Parathyroid adenoma (tissue), 2 donors: ENCODE data around the gene BPIFB6.

ENCODE experiments used
- H2AFZ ChIP-seq: fragments of 300-600 bp; sonication (generic); one replicate; pipeline ENCODE4 v1.7.0; 2017; ENCODE audit warnings: antibody characterized with exemption, mild to moderate bottlenecking
- H3K27ac ChIP-seq: fragments of 300-600 bp; sonication (generic); one replicate; pipeline ENCODE4 v1.7.0; 2017
- H3K27me3 ChIP-seq: fragments of 300-600 bp; sonication (generic); one replicate; pipeline ENCODE4 v1.7.0; 2017; ENCODE audit warnings: low read length; ENCODE audit not compliant: control insufficient read depth, insufficient read depth
- H3K36me3 ChIP-seq: fragments of 300-600 bp; sonication (generic); one replicate; pipeline ENCODE4 v1.7.0; 2017; ENCODE audit warnings: low read length; ENCODE audit not compliant: control insufficient read depth, insufficient read depth
- H3K4me1 ChIP-seq: fragments of 300-600 bp; sonication (generic); one replicate; pipeline ENCODE4 v1.7.0; 2017; ENCODE audit warnings: control low read depth
- H3K4me2 ChIP-seq: fragments of 300-600 bp; sonication (generic); one replicate; pipeline ENCODE4 v1.7.0; 2017; ENCODE audit warnings: low read length
- H3K4me3 ChIP-seq: fragments of 300-600 bp; sonication (generic); one replicate; pipeline ENCODE4 v1.7.0; 2017; ENCODE audit warnings: low read depth, low read length
- H3K79me2 ChIP-seq: fragments of 300-600 bp; sonication (generic); one replicate; pipeline ENCODE4 v1.7.0; 2017; ENCODE audit warnings: control low read depth
- H3K9ac ChIP-seq: fragments of 300-600 bp; sonication (generic); one replicate; pipeline ENCODE4 v1.7.0; 2017; ENCODE audit warnings: mild to moderate bottlenecking
- H3K9me3 ChIP-seq: fragments of 300-600 bp; sonication (generic); one replicate; pipeline ENCODE4 v1.7.0; 2017; ENCODE audit warnings: low read length; ENCODE audit not compliant: control insufficient read depth
- CTCF ChIP-seq: fragments of 300-600 bp; sonication (generic); IDR thresholded peaks from one replicate; pipeline ENCODE4 v1.7.0; 2017; ENCODE audit warnings: antibody characterized with exemption, mild to moderate bottlenecking
- donor health status: primary hyperparathyroidism.

The BPIFB6 gene

GRCh38 chr20:32991792-32992641, 39.4 kb upstream of the BPIFB6 start:
- H3K9me3 ChIP-seq = no peaks in the 10 kb centered on the region
- H3K4me1 ChIP-seq = no peaks in the 10 kb centered on the region
- H3K36me3 ChIP-seq = no peaks in the 10 kb centered on the region
- no peak overlapping the region for H3K4me3 ChIP-seq
- H3K4me2 ChIP-seq = no peak overlapping the region
- H3K79me2 ChIP-seq = no peaks in the 10 kb centered on the region
- no peak overlapping the region for H2AFZ ChIP-seq
- no peaks in the 10 kb centered on the region for H3K27me3 ChIP-seq
- no peak overlapping the region for H3K9ac ChIP-seq
- no peak overlapping the region for H3K27ac ChIP-seq
- TF ChIP-seq CTCF = no peak

- Histone ChIP-seq H3K27ac (no peak overlapping the region), H3K9me3 (no peaks in the 10 kb centered on the region), H3K4me1 (no peaks in the 10 kb centered on the region), H2AFZ (no peak overlapping the region), H3K36me3 (no peaks in the 10 kb centered on the region), H3K27me3 (no peaks in the 10 kb centered on the region), H3K9ac (no peak overlapping the region), H3K79me2 (no peaks in the 10 kb centered on the region), H3K4me3 (no peak overlapping the region), H3K4me2 (no peak overlapping the region)
- no peak for TF ChIP-seq CTCF
These were observed 37.9 kb upstream of the BPIFB6 start for GRCh38 chr20:32993496-32994050.

DNA sequence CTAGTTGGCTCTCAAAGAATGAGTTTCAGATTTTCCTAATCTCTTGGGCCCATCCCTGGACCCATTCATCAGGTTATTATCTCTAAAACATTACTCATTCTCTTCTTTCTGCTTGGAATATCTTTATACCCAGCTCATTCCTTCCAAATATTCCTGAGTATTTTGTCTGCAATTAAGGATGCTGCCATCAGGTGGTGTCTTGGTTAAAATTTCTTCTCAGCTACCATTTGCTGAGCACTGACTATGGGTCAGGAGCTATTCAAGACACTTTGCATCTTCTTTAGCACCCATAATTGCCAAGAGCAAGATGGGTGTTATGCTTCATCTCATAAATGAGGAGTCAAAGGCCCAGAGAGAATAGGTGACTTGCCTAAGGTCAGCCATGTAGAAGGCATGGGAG, 35.6 kb upstream of the BPIFB6 start:
- H3K9me3 ChIP-seq = no peaks in the 10 kb centered on the region
- no peak overlapping the region for H2AFZ ChIP-seq
- no peak for TF ChIP-seq CTCF
- no peak overlapping the region for H3K4me3 ChIP-seq
- no peaks in the 10 kb centered on the region for H3K27me3 ChIP-seq
- H3K79me2 ChIP-seq = no peaks in the 10 kb centered on the region
- H3K27ac ChIP-seq = no peak overlapping the region
- no peaks in the 10 kb centered on the region for H3K36me3 ChIP-seq
- H3K4me1 ChIP-seq = no peaks in the 10 kb centered on the region
- H3K4me2 ChIP-seq = no peak overlapping the region
- H3K9ac ChIP-seq = no peak overlapping the region

DNA sequence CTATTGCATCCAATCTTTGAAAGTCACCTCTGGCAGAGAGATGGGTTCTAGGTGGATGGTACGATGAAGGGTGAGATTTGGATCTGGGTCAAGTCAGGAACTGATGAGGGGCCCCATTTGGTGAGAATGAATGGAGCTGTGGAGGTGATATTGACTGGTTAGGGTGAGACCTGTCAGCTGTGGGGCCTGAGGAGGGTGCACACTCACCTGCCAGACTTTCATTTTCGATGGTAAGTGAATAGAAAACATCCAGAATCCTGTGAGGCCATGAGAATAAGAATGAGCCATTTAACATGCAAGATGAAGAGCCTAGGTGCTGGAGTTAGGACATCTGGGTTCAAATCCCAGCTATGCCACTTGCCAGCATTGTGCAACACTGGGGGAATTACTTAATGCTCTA, 34.0 kb upstream of the BPIFB6 start:
- H2AFZ ChIP-seq = no peak overlapping the region
- no peak for TF ChIP-seq CTCF
- H3K4me2 ChIP-seq = no peak overlapping the region
- no peaks in the 10 kb centered on the region for H3K4me1 ChIP-seq
- H3K27me3 ChIP-seq = no peaks in the 10 kb centered on the region
- H3K9me3 ChIP-seq = no peaks in the 10 kb centered on the region
- H3K27ac ChIP-seq = no peak overlapping the region
- H3K36me3 ChIP-seq = no peaks in the 10 kb centered on the region
- no peak overlapping the region for H3K9ac ChIP-seq
- H3K79me2 ChIP-seq = no peaks in the 10 kb centered on the region
- no peak overlapping the region for H3K4me3 ChIP-seq
